ENCODE data around the gene ERICH2.

The ERICH2 gene

DNA sequence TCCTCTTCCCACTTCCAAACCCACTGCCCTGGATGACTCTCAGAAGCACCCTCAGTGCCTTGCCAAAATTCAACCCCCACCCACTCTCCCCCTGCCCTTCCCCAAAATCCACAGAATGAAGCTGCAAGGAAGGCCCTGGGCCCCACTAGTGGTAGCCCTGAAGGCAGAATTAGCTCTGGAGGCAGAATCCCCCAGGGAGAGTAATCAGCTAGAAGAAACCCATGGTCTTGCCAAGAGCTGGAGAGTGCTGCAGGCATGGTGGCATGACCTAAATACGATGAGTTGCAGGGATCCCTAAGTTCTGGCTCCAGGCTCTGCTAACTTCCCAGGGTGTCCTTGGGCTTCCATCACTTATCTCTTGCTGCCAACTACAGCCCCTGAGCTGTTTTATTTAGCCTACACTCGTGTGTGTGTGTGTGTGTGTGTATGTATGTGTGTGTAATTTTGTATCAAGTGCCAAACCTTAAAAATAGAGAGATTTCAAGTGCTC lies 54.4 kb downstream of the ERICH2 start:
- in situ Hi-C loops (cut with MboI; ENCODE audit: low pct_unique_long_range_greater_than_20kb, low sequenced_read_pairs) = loop anchor here (25.0 kb wide), 2 partner anchors 412 to 587 kb away; no protein-coding TSS in a partner anchor
- no peak for DNase-seq

DNA sequence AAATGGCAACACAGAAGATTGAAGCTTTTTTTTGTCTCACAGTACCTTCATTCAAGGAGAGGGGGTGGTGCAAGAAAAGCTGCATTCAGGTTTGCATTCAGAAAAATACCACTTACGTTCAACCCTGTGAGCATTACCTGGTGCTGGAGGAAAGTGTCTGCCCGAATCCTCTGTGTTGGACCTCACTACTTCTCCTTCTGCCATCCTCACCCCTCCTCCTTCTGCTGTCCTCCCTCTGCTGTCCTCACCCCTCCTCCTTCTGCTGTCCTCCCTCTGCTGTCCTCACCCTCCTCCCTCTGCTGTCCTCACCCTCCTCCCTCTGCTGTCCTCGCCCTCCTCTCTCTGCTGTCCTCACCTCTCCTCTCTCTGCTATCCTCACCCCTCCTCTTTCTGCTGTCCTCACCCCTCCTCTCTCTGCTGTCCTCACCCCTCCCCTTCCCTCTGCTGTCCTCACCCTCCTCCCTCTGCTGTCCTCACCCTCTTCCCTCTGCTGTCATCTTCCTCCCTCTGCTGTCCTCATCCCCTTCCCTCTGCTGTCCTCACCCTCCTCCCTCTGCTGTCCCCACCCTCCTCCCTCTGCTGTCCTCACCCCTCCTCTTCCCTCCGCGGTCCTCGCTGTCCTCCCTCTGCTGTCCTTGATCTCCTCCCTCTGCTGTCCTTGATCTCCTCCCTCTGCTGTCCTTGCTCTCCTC lies 57.8 kb downstream of the ERICH2 start:
- no peak for DNase-seq
- in situ Hi-C loops (cut with MboI; ENCODE audit: low pct_unique_long_range_greater_than_20kb, low sequenced_read_pairs) = no loop called here

DNA sequence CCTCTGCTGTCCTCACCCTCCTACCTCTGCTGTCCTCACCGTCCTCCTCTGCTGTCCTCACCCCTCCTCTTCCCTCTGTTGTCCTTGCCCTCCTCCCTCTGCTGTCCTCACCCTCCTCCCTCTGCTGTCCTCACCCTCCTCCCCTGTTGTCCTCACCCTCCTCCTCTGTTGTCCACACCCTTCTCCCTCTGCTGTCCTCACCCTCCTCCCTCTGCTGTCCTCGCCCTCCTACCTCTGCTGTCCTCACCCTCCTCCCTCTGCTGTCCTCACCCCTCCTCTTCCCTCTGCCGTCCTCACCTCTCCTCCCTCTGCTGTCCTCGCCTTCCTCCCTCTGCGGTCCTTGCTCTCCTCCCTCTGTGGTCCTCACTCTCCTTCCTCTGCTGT lies 58.3 kb downstream of the ERICH2 start:
- no peak for DNase-seq
- in situ Hi-C loops (cut with MboI; ENCODE audit: low pct_unique_long_range_greater_than_20kb, low sequenced_read_pairs) = no loop called here

DNA sequence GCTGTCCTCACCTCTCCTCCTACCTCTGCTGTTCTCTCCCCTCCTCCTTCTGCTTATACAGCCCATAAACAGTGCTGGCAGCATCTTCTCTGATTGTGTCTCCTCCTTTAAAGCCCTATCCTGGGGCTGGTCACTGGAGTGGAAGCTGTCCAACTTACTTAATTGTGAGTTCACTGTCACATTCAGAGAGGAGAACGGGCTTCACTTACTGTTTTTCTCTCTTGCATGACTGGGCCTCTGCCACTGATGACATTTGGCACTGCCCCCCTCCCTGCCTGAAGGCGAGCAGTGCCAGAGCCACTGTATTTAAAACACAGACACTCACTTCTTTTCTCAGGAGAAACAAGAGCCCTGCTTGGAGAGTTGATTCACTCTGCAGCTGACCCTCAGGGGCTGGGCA lies 58.9 kb downstream of the ERICH2 start:
- no peak for DNase-seq
- in situ Hi-C loops (cut with MboI; ENCODE audit: low pct_unique_long_range_greater_than_20kb, low sequenced_read_pairs) = no loop called here

DNA sequence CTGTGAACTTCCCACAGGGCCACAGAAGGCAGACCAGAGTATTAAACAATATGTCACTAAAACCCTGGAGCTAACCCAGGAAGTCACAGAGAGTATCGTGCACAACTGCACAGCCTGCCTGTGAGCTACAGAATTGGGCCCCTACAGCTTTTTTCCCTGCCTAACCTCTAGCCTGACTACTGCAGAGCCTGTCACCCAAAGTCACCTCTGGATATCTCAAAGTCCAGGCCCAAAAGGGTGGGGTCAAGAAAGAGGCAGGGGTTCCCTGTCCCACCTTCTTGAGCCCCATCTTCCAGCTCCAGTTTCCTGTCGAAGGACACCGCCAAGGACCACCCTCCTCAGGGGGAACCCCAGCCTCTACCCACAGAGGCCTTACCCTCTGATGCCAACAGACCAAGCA lies 60.0 kb downstream of the ERICH2 start:
- in situ Hi-C loops (cut with MboI; ENCODE audit: low pct_unique_long_range_greater_than_20kb, low sequenced_read_pairs) = no loop called here
- DNase-seq = no peak

DNA sequence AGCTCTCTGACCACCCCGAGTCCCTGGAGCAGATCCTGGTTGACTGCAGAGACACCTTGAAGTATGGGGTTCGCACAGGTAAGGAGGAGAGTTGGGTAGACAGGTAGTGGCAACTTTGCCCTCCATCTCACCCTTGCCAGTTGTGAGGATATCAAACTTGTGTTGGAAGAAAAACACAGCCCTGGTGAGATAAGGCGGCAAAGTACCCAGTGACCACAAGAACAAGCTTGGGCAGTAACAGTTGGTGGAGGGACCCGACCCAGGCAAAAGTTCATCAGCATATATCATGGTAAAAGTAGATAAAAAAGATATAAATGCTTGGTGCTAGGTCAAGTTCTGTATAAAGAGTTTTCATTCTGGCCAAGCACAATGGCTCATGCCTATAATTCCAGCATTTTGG lies 60.9 kb downstream of the ERICH2 start:
- in situ Hi-C loops (cut with MboI; ENCODE audit: low pct_unique_long_range_greater_than_20kb, low sequenced_read_pairs) = no loop called here

DNA sequence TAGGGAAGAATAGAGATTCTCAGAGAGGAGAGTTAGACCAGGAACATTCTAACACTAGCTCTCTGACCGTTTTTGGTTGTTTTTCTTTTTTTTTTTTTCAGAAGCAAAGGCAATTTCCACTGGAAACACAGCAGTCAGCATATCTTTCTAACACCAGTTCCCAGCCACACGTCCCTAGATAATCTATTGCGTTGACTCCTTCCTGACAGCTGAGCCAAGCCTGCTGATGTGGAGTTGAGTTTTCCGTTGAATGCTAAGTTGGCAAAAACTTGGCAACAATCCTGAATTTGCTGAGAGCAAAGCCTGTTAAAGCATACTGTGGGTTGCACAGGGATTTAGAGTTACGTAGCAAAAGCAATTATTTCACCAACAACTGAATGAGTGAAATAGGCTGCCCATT lies 65.8 kb downstream of the ERICH2 start:
- in situ Hi-C loops (cut with MboI; ENCODE audit: low pct_unique_long_range_greater_than_20kb, low sequenced_read_pairs) = no loop called here
- no peak for DNase-seq

More for the DNA sequence above, 60.9 kb downstream of the ERICH2 start:
- DNase-seq = no peak

DNA sequence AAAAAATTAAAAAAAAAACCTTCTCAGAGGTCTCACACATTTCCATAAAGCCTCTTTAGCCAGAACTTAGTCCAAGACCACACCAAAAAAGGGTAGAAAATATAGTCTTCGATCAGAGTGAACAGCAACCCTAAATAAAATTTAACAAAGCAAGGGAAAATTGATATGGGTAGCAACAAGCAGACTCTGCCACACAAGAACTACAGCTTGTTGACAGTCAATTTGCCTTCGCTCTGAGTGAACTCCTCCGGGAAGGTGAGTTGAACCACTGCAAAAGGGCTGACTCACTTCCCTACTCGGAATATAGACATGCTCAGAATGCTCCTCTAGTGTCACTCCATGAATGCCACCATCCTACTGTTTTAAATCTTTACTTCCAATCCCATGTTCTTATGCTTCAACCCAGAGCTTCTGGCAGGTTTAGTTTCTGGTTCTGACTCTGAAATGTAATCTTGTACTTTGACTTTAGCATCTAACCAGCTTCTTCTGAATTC lies 70.6 kb downstream of the ERICH2 start:
- in situ Hi-C loops (cut with MboI; ENCODE audit: low pct_unique_long_range_greater_than_20kb, low sequenced_read_pairs) = no loop called here

DNA sequence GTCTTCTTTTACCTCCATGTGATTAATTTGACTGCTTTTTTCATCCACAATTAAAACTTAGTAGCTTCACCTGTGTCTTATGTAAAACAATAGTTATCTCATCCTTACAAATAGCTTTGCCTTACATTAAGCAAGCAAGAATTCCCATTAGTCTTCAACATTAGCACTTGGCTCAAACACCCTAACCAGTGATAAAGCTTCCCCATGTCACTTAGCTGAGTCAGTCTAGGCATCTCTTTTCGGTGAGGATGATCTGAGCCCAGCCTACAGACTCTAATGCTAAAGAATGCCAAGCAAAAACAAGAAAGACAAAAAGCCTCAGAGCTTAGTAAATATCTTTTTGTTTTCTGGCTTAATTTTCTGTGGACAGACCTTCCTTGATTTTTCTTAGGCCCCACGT lies 72.6 kb downstream of the ERICH2 start:
- DNase-seq = no peak

More for the DNA sequence above, 70.6 kb downstream of the ERICH2 start:
- DNase-seq = no peak

DNA sequence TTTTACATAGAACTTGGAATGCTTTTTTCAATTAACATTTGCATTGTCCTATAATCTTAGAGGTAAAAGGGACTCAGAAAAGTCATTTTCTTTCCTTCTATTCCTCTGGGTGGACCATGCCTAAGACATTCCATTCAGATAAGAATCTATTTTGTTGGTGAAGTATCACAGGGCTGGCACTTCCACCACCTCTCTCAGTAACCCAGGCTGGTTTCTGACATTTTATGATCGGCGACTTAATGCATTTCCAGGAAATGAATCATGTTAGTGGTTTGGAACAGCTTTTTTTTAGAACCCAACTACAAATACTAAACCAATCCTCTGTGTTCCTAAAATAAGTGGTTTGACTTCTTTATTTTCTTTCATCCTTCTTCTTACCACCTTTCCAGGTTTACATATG lies 73.5 kb downstream of the ERICH2 start:
- peak; percentile 33 for DNase-seq
- in situ Hi-C loops (cut with MboI; ENCODE audit: low pct_unique_long_range_greater_than_20kb, low sequenced_read_pairs) = no loop called here

More for the DNA sequence above, 72.6 kb downstream of the ERICH2 start:
- in situ Hi-C loops (cut with MboI; ENCODE audit: low pct_unique_long_range_greater_than_20kb, low sequenced_read_pairs) = no loop called here

DNA sequence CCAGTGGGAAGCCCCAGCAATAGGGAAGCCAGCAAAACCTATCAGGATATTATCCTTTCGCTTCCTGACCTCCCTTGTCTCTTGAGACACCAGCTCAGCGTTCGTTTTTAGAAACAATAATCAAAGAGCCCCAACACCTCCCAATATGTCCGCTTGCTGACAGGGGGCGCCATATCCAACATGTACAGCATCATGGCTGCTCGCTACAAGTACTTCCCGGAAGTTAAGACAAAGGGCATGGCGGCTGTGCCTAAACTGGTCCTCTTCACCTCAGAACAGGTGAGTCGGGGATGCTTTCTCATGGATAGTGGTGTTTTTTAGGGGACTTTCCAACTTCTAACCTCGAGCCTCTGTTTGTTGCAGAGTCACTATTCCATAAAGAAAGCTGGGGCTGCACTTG lies 75.2 kb downstream of the ERICH2 start:
- DNase-seq = no peak
- in situ Hi-C loops (cut with MboI; ENCODE audit: low pct_unique_long_range_greater_than_20kb, low sequenced_read_pairs) = no loop called here

DNA sequence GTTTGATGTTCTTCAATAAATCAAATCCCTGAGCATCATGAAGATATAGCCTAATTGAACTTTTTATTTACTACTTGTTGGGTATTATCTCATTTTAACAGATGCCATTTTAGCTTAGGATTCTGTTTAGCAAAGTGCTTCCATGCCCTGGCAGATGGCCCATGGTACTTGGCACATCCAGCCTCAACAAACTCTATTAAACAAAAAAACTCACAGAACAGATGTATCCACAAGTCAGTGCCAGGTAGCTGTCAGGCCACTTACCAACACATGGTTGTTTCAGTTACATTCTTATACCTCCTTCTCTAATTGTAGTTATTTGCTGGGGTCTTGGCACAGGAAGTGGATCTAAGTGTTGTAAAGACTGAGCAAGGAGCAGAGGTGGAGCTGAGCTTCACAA lies 76.1 kb downstream of the ERICH2 start:
- DNase-seq = no peak
- in situ Hi-C loops (cut with MboI; ENCODE audit: low pct_unique_long_range_greater_than_20kb, low sequenced_read_pairs) = no loop called here

DNA sequence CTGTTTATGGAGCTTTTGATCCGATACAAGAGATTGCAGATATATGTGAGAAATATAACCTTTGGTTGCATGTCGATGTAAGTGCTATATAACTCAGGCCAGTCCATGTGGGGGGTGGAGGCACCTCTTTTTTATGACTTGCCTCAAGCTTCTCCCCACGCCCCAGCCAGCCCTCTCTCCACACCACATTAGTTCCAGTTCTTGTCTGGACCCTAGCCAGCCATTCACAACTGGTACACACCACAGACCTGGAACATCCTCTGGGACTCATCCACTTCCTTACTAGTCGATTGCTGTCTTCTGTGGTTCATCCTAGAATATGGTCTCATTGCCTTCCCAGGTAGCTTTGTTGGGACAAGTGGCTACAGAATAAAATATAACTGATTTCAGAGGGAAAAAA lies 77.5 kb downstream of the ERICH2 start:
- in situ Hi-C loops (cut with MboI; ENCODE audit: low pct_unique_long_range_greater_than_20kb, low sequenced_read_pairs) = no loop called here
- DNase-seq = no peak

Measured in KBM-7 (cell line).